ENCODE measurements around the gene CLEC16A.

CLEC16A gene

GRCh38 chr16:11064202-11064540 is 119.8 kb downstream of the CLEC16A start:
- no peak for DNase-seq

DNA sequence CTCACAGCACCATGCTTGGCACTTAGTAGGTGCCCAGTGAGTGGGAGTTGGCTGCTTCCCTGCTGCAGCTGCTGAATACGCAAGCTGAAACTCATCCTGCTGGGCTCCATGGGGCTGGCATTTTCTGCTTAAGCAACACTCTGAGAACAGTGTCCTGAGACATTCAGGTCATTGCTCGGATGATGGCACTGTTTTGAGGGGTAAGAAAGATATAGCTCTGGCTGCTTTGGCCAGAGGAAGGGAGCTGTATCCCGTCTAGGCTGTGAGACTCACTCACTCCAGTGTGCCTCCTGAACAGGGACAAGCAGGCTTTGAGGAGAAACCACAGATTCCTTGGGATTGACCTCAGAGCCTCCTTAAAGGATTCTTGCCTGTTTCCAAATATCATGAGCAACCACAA is 120.5 kb downstream of the CLEC16A start:
- DNase-seq: no peak

DNA sequence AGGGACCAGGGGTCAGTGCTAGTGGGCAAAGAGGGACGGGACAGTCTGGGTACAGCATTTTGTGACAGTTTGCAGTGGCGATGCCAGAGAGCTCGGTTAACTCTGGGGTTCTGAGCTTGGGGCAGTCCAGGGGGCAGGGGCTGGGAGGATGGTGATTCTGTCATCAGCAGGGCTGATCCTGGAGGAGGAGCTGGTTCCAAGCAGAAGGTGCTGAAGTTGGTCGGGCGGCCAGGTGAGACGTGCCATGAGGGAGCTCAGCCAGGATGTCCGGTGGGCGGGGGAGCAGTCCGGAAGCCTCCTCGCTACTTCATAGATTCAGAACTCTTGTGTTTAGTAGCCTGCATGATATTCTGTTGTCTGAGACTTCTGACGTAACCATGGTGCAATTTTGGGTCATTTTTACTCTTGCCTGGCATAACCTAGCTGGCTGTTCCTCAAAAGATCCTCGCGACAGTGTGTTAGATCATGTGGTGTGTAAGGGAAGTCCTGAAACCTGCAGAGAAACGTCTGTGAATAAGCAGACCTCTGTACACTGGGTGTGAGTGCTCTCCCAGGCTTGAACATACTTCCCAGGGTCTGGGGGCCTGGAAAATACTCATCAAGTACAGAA is 122.0 kb downstream of the CLEC16A start:
- DNase-seq: no peak

GRCh38 chr16:11067266-11067665 is 122.9 kb downstream of the CLEC16A start:
- DNase-seq: no peak

GRCh38 chr16:11067697-11068141 is 123.4 kb downstream of the CLEC16A start:
- DNase-seq: no peak

GRCh38 chr16:11071829-11072228 is 127.5 kb downstream of the CLEC16A start:
- DNase-seq: no peak

GRCh38 chr16:11072420-11073153 is 128.2 kb downstream of the CLEC16A start:
- no peak for DNase-seq

DNA sequence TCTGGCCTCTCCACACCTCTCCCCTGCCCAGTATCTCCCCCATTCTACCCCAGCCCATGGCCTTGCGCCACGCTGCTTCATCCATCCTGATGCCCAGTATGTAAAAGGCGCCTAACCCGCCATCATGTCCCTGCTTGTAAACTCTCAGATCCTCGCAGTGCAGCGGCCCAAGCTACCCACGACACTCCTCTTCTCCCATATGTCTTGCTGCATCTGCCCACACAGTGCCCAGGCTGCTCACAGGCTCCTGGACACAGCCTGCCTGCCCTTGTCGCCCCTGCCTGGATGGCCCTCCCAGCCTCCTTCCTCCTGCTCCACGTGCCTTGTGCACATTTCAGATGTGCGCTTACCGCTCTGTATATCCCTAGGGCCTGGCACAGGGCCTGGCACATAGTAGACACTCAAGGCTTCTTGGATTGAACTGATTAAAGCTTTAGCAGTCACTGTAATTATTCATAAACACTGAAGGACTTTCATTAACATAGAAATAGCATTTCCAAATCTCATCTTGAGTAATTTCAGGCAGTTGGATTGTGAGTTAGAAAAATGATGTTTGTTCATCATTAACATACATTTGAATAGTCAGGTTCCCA is 129.1 kb downstream of the CLEC16A start:
- DNase-seq: no peak

- no peak for DNase-seq
Measured at GRCh38 chr16:11074131-11074530, 129.8 kb downstream of the CLEC16A start.

DNA sequence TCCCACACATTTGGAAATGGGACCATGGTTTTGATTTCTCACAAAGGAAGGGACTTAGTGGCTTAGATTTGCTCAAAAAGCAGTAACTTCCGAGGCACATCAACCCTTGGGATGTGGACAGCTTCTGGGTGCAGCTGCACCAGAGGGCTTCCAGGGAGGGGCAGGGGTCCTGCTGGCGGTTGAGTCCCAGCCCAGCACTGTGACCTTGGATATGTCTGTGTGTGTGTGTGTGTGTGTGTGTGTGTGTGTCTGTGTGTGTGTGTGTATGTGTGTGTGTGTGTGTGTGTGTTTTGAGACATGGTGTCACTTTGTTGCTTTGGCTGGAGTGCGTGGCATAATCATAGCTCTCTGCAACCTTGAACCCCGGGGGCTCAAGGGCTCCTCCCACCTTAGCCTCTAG is 130.8 kb downstream of the CLEC16A start:
- no peak for DNase-seq

DNA sequence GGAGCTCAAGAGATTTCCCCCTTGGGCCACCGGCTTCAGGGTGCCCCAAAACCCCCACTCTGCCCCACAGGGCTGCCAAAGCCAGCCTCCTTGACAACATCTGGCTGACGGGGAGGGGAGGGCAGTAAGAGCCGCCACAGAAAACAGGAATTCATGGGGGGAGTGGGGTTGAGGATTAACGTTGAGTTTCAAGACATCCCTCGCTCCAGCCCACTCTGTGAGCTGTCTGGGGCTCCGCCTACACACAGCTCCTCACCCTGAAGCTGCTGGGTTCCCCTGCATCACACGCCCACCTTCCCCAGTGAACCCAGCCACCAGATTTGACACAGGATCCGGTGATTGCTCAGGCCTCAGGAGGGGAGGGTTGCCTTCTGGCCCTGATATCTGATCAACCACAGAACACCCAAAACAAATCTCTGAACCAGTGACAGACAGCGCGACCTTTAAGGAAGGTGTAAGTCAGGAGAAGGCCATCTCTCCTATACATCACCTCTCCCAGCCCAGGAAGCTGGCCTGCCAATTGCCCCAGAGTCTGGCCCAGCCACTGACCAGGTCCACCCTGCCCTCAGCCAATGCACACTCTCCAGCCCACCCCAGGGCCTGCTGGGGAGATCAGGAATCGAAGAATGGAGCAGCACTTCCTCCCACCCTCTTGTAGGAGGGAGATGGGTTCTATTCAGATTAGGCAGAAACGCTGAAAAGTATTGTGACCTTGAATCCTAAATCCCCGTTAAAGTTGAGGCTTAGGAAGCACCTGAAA is 132.1 kb downstream of the CLEC16A start:
- no peak for DNase-seq

DNA sequence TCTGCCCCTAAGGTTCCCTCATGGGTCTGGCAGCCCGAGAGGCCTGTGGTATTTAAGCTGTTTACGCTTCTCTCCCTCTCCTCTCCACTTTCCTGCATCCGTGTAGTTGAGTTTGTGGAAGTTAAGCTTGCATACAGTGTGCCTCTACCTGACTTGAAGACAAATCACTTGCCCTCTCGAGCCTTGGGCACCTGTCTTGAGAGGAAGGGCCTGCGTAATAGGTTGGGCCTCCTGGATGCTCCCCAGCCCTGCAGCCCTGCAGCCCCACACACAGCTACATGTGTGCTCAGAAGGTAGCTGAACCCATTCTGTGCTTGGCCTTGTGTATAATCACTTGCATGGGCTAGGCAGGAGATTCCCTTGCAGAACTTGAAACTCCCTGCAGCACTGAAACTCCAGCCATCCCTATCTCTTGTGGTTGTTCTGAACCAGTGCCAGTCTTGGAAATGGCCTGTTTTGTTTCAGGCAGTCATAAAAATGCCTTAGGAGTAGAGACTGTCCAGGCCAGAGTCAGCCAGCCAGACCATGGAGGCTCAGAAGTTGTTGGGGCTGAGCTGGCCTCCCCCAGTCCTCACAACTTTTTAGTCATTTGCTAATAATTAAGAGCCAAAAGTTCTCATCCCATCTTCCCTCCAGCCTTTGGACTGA is 134.6 kb downstream of the CLEC16A start:
- no peak for DNase-seq

- DNase-seq: no peak
Measured at GRCh38 chr16:11079652-11080187, 135.4 kb downstream of the CLEC16A start.

DNA sequence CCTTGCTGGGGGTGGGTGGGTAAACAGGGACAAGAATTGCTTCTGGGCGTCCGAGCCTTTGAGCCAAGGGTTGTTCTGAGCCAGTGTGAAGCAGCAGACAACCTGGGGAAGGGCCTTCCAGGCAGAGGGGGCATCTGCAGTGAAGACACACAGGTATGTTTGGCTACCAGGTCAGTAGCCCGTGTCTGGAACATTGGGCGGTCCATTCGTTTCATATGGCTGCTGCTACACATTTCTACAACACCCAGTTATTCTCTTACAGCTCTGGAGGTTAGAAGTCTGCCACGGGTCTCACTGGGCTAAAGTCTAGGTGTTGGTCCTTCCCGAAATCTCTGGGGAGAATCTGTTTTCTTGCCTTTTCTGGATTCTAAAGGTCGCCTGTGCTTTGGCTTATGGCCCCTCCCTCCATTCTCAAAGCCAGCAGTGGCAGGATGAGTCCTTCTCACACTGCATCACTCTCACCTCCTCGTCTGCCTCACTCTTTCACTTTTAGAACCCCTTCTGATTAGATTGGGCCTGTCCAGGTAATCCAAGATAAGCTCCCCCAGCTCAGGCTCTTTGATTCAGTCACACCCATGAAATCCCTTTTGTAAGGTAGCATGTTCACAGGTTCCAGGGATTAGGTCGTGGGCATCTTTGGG is 136.1 kb downstream of the CLEC16A start:
- DNase-seq: no peak

GRCh38 chr16:11080999-11081630 is 136.8 kb downstream of the CLEC16A start:
- DNase-seq: no peak

GRCh38 chr16:11082108-11082859 is 137.9 kb downstream of the CLEC16A start:
- no peak for DNase-seq

GRCh38 chr16:11082860-11083388 is 138.6 kb downstream of the CLEC16A start:
- DNase-seq: no peak

- no peak for DNase-seq
Measured at GRCh38 chr16:11084484-11084875, 140.1 kb downstream of the CLEC16A start.

GRCh38 chr16:11084876-11085485 is 140.6 kb downstream of the CLEC16A start:
- no peak for DNase-seq

DNA sequence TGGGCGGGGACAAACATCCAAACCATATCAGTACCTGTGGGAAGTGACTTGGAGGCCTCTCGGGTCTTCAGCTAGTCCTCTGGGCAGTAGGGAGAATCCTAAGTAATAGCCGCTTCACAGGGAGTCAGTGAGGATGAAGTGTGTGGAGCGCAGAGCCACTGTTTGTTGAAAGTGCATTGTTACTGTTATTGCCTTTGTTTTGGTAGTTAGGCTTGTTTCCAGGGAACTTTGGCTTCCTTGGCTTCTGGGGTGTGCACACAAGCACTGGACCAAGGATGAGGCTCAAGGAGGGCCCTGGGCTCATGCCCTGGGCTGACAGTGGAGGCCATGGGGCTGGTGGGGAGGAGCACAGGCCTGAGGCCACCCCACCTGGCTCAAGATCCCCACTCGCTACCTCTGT is 141.6 kb downstream of the CLEC16A start:
- DNase-seq: no peak

All from activated gamma-delta T cell (primary cell).